Hepatocyte (in vitro differentiated cells): ENCODE results near the gene DDX19B.

ENCODE experiments used
- CTCF ChIP-seq: fragments of 200-600 bp; sonication (generic); IDR thresholded peaks from 2 replicates; pipeline ENCODE4 v1.5.1; 2016; ENCODE audit warnings: antibody characterized with exemption, mild to moderate bottlenecking; ENCODE audit not compliant: poor library complexity
- EZH2 ChIP-seq: fragments of 200-600 bp; sonication (generic); IDR thresholded peaks from 2 replicates; pipeline ENCODE4 v1.6.1; 2016; ENCODE audit warnings: antibody characterized with exemption, mild to moderate bottlenecking, borderline replicate concordance
- EZH2phosphoT487 ChIP-seq: fragments of 200-600 bp; sonication (generic); IDR thresholded peaks from one replicate; pipeline ENCODE4 v1.6.1; 2018; ENCODE audit warnings: antibody characterized with exemption, mild to moderate bottlenecking, low read depth, moderate library complexity; ENCODE audit not compliant: unreplicated experiment, severe bottlenecking

GRCh38 chr16:70348991-70349390, 50.0 kb downstream of the DDX19B start:
- no peak for TF ChIP-seq EZH2
- TF ChIP-seq CTCF: no peak
- TF ChIP-seq EZH2phosphoT487: no peak
